A673 (cell line): Measurements from ENCODE around the gene ZNF831. TPM values are rescaled to one million over a fixed set of nuclear protein-coding genes. Genes with fewer than 3 reads are reported as not detected.

ENCODE experiments used
- BruUV-seq: library from RNA; stranded (reverse); fragments of 400-500 nt; replicated peaks from 2 replicates; lab custom pipeline; 2021; lab: Mats Ljungman, UMichigan
- CTCF ChIA-PET: fragments of 300-600 bp; sonication (Branson Sonifier 250); formaldehyde crosslinking; loops from one replicate; lab custom pipeline; 2022; ENCODE audit warnings: antibody characterized with exemption; lab: Charles Lee
- POLR2A ChIA-PET: fragments of 300-600 bp; sonication (Branson Sonifier 250); formaldehyde crosslinking; loops from one replicate; lab custom pipeline; 2022; ENCODE audit warnings: antibody characterized with exemption; ENCODE audit not compliant: low non-redundant PET; lab: Charles Lee
- DNase-seq: peaks from one replicate; pipeline ENCODE4 v3.0.0-alpha.2; 2015; ENCODE audit warnings: low spot score
- H3K27ac ChIP-seq: fragments of 200-600 bp; sonication (generic); 2 replicates; pipeline ENCODE4 v1.5.1; 2016; ENCODE audit warnings: mixed run types, low read depth, mild to moderate bottlenecking, mixed read lengths, antibody characterized with exemption, low read length; ENCODE audit not compliant: poor library complexity, severe bottlenecking
- H3K27me3 ChIP-seq: fragments of 200-600 bp; sonication (generic); replicated peaks from 2 replicates; pipeline ENCODE4 v1.6.1; 2017; ENCODE audit warnings: mixed run types, low read depth, mild to moderate bottlenecking, mixed read lengths, antibody characterized with exemption, low read length; ENCODE audit not compliant: insufficient read depth, poor library complexity
- H3K36me3 ChIP-seq: fragments of 200-600 bp; sonication (generic); 2 replicates; pipeline ENCODE4 v1.6.1; 2016; ENCODE audit warnings: mixed run types, mild to moderate bottlenecking, mixed read lengths, antibody characterized with exemption, low read length; ENCODE audit not compliant: insufficient read depth, poor library complexity, severe bottlenecking
- H3K4me1 ChIP-seq: fragments of 200-600 bp; sonication (generic); 2 replicates; pipeline ENCODE4 v1.6.1; 2017; ENCODE audit warnings: mixed run types, mild to moderate bottlenecking, mixed read lengths, antibody characterized with exemption, low read length; ENCODE audit not compliant: insufficient read depth, poor library complexity, severe bottlenecking
- H3K4me3 ChIP-seq: fragments of 200-600 bp; sonication (generic); 2 replicates; pipeline ENCODE4 v1.5.1; 2016; ENCODE audit warnings: low read depth, mixed run types, mild to moderate bottlenecking, mixed read lengths, low read length; ENCODE audit not compliant: poor library complexity, severe bottlenecking
- H3K9me3 ChIP-seq: fragments of 200-600 bp; sonication (generic); 2 replicates; pipeline ENCODE4 v1.6.1; 2016; ENCODE audit warnings: mixed run types, low read depth, mild to moderate bottlenecking, mixed read lengths, antibody characterized with exemption, low read length; ENCODE audit not compliant: poor library complexity, severe bottlenecking
- EZH2 ChIP-seq: fragments of 200-600 bp; sonication (generic); IDR thresholded peaks from 2 replicates; pipeline ENCODE4 v1.6.1; 2017; ENCODE audit warnings: borderline replicate concordance, low read depth, mild to moderate bottlenecking, mixed read lengths, antibody characterized with exemption, low read length; ENCODE audit not compliant: poor library complexity, severe bottlenecking
- intact Hi-C: fragments of 100-400 bp; cut with micrococcal nuclease; formaldehyde crosslinking; loops from one replicate; pipeline ENCODE4 v1.10.0; 2022; ENCODE audit not compliant: unreplicated experiment
- total RNA-seq: library from RNA; stranded (reverse); gene quantifications from 2 replicates; pipeline ENCODE4 v1.2.3, GENCODE V29; 2021
- TF ChIP-seq, protein P1 (sequence below): fragments of 300-800, 200-600 bp; sonication (generic); conservative IDR thresholded peaks from 2 replicates; pipeline ENCODE4 v1.5.1; 2017; ENCODE audit warnings: low read depth, mild to moderate bottlenecking, antibody characterized with exemption, low read length, moderate library complexity, mixed read lengths

ZNF831 gene
- total RNA-seq, 1 experiment from 2014 or later = not detected

DNA sequence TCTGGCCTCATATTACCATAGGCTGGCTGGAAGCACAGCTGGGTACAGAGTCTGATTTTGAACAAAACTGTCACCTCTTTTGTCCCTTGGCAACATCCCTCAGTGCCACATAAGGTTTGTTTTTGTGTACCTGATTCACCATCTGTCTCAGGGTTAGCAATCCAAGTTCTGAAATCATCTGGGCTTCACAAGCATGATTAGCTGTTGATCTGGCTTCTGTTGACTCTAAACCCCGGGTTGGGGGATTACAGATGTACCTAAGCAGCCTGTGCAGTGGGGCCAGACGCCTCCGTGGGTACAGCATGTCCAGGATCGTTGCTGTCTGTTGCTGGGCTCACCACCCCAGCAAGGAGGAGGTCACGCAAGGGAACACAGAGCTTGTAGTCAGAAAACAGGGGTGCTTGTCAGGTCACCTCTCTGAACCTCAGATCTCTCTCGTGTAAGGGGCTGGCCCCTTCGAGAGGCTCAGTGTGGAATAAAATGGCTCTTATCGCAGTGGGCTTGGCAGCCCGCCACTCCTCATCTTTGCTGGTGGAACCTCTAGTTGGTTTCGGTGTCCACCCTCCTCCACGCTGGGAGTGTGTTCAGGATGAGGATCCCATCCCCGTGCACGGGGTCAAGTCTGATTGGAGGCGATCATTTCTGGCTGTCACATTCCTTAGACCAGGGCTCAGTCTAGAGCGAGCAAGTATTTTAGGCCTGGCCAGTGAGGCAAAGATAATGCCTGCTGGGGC lies 39.2 kb upstream of the ZNF831 start:
- Histone ChIP-seq H3K36me3 (no peaks in the 10 kb centered on the region), H3K27ac (no peak overlapping the region), H3K4me1 (peaks cover 24% of the 10 kb centered on the region), H3K9me3 (peaks cover 6% of the 10 kb centered on the region), H3K4me3 (no peak overlapping the region), H3K27me3 (no peaks in the 10 kb centered on the region)
- POLR2A ChIA-PET = no interaction called here
- DNase-seq = no peak
- intact Hi-C loops = no loop called here
- CTCF ChIA-PET = no interaction called here
- BruUV-seq = no TSS peak
- TF ChIP-seq, protein P1, sequence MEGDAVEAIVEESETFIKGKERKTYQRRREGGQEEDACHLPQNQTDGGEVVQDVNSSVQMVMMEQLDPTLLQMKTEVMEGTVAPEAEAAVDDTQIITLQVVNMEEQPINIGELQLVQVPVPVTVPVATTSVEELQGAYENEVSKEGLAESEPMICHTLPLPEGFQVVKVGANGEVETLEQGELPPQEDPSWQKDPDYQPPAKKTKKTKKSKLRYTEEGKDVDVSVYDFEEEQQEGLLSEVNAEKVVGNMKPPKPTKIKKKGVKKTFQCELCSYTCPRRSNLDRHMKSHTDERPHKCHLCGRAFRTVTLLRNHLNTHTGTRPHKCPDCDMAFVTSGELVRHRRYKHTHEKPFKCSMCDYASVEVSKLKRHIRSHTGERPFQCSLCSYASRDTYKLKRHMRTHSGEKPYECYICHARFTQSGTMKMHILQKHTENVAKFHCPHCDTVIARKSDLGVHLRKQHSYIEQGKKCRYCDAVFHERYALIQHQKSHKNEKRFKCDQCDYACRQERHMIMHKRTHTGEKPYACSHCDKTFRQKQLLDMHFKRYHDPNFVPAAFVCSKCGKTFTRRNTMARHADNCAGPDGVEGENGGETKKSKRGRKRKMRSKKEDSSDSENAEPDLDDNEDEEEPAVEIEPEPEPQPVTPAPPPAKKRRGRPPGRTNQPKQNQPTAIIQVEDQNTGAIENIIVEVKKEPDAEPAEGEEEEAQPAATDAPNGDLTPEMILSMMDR = no peak
- TF ChIP-seq EZH2 = no peak

- ChIA-PET POLR2A (no interaction called here), CTCF (no interaction called here)
- intact Hi-C loops = no loop called here
- DNase-seq = no peak
- Histone ChIP-seq H3K27me3 (no peaks in the 10 kb centered on the region), H3K4me1 (peaks cover 24% of the 10 kb centered on the region), H3K27ac (no peak overlapping the region), H3K4me3 (no peak overlapping the region), H3K9me3 (peaks cover 6% of the 10 kb centered on the region), H3K36me3 (no peaks in the 10 kb centered on the region)
- BruUV-seq = no TSS peak
- TF ChIP-seq, protein P1 = no peak
- TF ChIP-seq EZH2 = no peak
Observed at GRCh38 chr20:59125332-59125731, 38.3 kb upstream of the ZNF831 start.

- Histone ChIP-seq H3K9me3 (peaks cover 6% of the 10 kb centered on the region), H3K4me1 (peaks cover 24% of the 10 kb centered on the region), H3K4me3 (no peak overlapping the region), H3K27ac (no peak overlapping the region), H3K27me3 (no peaks in the 10 kb centered on the region), H3K36me3 (no peaks in the 10 kb centered on the region)
- intact Hi-C loops = no loop called here
- POLR2A ChIA-PET = no interaction called here
- DNase-seq = no peak
- TF ChIP-seq, protein P1 = no peak
- TF ChIP-seq EZH2 = no peak
- CTCF ChIA-PET = no interaction called here
- no TSS peak for BruUV-seq
Observed at GRCh38 chr20:59125836-59126235, 37.8 kb upstream of the ZNF831 start.
